GM19043 (cell line): ENCODE results near the gene ITIH5.
A peak's percentile ranks its signal among the peaks of the same experiment; 100 is the strongest.

Experiments used
- ATAC-seq: cut with Tn5 transposase; IDR thresholded peaks from one replicate; pipeline ENCODE4 v1.9.1; 2021; ENCODE audit warnings: low read depth; ENCODE audit not compliant: unreplicated experiment

The ITIH5 gene

DNA sequence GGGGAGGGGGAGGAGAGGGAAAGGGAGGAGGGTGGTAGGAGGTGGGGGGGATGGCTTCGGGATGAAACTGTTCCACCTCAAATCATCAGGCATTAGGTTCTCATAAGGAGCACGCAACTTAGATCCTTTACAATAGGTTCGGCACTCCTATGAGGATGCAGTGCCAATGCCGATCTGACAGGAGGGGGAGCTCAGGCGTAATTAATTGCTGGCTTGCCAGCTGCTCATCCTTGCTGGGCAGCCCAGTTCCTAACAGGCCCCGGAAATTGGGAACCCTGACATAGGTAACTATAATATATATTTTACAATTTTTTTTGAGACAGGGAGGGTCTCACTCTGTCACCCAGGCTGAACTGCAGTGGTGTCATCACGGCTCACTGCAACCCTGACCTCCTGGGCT is 137.1 kb downstream of the ITIH5 start:
- no peak for ATAC-seq

DNA sequence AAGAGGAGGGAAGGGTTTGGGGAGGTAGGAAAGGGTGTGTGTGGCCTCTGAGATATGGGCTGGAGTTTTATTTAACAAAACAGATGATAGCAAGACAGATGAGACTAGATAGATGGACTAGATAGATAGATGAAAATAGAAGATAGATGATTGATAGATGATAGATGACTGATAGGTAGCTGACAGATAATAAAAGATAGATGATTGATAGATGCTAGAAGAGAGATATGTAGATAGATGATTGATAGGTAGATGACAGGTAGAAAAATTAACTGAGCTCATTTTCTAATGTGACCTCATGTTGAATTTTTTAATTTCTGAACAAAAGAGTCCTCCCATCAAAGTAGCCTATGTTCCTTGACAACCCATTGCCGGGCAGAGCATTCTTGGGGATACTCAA is 139.3 kb downstream of the ITIH5 start:
- no peak for ATAC-seq

GRCh38 chr10:7526017-7526400 is 140.8 kb downstream of the ITIH5 start:
- ATAC-seq, result no peak

- peak; percentile 60 for ATAC-seq
Observed at GRCh38 chr10:7525314-7526016, 141.3 kb downstream of the ITIH5 start.

- no peak for ATAC-seq
Observed at GRCh38 chr10:7523656-7524055, 143.1 kb downstream of the ITIH5 start.

DNA sequence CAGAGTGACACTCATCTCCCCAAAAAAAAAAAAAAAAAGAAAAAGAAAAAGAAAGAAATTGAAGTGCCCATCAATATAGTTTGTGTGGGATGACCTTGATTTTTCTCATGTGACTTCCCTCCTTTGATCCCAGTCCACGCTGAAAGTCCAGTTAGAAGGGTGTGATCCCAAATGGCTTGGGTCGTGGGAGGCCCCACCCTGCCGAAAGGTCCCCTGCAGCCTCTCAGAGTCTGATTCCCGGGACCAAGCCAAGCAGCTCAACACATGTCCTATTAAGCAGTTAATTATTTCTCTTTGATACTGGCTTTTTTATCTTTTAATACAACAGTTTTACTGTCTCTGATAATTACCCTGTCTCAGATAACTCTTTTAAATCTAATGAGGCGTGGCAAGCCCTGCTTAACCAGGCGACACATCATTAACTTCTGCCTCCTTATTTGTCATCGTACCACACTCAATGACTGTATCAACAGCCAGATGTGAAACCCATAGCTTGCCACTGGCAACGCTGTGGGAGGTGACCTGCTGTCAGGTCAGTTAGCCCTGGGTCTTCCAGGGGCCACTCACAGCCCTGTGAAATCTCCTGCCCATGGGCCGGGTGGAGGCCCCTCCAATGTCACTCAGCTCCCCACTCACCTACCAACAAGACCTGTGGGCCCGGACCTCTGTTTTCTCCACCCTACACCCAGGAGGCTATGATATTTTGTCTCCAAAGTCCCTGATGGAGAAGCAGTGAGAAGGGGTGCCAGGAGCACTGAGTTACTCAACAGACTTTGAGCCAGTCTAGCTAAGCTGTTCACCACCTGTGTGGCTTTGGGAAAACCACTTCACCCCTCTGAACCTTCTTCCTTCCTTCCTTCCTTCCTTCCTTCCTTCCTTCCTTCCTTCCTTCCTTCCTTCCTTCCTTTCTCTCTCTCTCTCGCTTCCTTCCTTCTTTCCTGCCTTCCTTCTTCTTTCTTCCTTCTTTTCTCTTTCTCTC is 146.0 kb downstream of the ITIH5 start:
- peak; percentile 76 for ATAC-seq

DNA sequence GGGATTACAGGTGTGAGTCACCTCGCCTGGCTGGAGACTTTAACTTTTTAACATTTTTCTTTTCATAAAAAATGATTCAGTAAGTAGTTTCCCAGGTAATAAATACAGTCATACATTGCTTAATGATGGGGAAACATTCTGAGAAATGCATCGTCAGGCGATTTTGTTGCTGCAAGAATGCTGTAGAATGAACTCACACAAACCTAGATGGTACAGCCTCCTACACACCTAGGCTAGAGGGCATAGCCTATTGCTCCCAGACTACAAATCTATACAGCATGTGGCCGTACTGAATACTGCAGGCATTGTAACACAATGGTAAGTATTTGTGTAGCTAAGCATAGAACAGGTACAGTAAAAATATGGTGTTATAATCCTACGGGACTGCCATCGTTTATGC is 147.4 kb downstream of the ITIH5 start:
- no peak for ATAC-seq

DNA sequence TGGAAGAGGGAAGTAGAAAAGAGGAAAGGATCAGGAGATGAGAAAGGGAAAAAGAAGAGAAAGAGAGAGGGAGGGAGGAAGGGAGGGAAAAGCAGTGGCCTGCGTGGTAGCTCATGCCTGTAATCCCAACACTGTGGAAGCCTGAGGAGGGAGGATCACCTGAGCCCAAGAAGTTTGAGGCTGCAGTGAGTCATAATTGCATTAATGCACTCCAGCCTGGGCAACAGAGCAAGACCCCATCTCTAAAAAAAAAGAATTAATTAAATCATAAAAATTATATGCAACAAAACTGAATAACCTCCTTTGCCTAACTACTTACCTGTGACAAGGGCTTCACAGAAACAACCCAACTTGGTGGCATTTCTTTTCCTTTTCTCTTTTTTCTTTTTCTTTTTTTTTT is 148.1 kb downstream of the ITIH5 start:
- ATAC-seq, result no peak

DNA sequence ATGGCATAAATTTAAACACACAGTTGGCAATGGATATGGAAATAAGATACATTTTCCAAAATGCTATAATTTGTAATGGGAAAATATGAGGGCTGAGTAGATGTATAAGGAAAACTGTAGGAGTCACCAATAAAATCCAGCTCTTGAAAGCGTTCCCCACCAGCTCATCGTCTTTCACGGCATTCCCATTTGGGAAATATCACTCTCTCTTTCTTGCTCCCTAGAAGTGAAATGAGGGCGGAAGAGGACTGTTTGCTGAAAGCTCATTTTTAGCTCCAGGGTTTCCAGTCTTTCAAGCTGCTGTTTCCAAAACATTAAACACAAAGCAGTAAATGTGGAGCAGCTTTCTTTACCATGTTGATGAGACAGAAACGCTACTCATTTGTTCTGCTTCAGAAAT is 151.3 kb downstream of the ITIH5 start:
- ATAC-seq, result no peak

DNA sequence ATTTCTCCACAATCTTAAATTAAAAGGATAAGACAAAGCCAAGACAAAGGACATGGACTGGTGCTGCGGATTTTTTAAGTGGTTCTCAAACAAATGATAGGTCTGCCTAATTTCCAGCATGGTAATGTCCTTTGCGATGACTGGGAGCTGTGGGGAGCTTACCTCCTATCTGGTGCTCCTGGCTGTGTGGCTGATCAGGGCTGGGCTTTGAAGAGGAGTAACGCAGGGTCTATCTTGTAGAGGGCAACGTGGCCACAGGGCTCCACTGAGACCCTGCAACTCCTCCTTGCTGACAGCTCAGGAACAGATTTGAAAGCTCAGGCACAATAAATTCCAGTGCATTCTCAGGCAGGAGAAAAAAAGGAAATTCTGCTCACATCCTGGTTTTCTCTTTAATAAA is 152.8 kb downstream of the ITIH5 start:
- no peak for ATAC-seq

GRCh38 chr10:7513455-7513854 is 153.3 kb downstream of the ITIH5 start:
- ATAC-seq, result no peak

GRCh38 chr10:7512487-7512886 is 154.3 kb downstream of the ITIH5 start:
- no peak for ATAC-seq

DNA sequence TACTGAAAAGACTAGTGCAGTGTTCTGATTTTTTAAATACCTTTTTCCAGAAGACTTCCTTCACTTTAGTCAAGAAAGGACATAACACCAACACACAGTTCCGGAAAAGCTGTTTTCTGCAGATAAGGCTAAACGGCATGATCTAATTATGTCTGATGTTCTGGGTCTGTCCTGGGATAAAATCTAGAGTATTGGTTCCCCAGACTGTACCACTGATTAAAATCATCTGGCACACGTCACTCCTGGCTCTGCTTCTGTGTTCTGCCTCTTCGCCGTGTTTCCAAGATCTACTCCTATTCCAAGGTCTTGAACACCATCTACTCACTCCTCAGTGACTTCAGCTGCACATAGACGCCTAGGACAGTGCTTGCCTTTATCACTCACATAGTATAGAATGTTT is 155.2 kb downstream of the ITIH5 start:
- no peak for ATAC-seq
